ENCODE measurements around the gene PDCD1LG2. TPM values are rescaled to one million over a fixed set of nuclear protein-coding genes. Genes with fewer than 3 reads are reported as not detected.

The PDCD1LG2 gene
- total and polyA plus RNA-seq, 2 donors, result 3.4 to 8.2 TPM

- H3K4me3 ChIP-seq (ENCODE audit: low read length in 2 of 2), result no peak overlapping the region
- H3K27me3 ChIP-seq (ENCODE audit: control insufficient read depth in 2 of 2, insufficient read depth in 1 of 2, low read length in 1 of 2), result no peaks in the 10 kb centered on the region
- H3K27ac ChIP-seq (ENCODE audit: low read depth in 1 of 2, low read length in 1 of 2), result peak overlapping the region; percentile 3 to 72
- peaks cover 16 to 22% of the 10 kb centered on the region in 2 donors for H3K4me1 ChIP-seq (ENCODE audit: control insufficient read depth in 2 of 2, insufficient read depth in 2 of 2, low read length in 2 of 2)
- H3K9me3 ChIP-seq (ENCODE audit: control insufficient read depth in 2 of 2, insufficient read depth in 1 of 2, low read length in 1 of 2), result no peaks in the 10 kb centered on the region
- 7% methylated on average over 2 of the region's 2 CpGs for whole genome bisulfite sequencing
- peak in 4 of 9 donors; percentile 27 to 66 (median 30) for DNase-seq (ENCODE audit: low read depth in 6 of 9, low spot score in 9 of 9)
- no peaks in the 10 kb centered on the region for H3K36me3 ChIP-seq (ENCODE audit: control insufficient read depth in 2 of 2, insufficient read depth in 2 of 2, low read length in 1 of 2)
Measured at GRCh38 chr9:5568868-5569267, 58.5 kb downstream of the PDCD1LG2 start.

GRCh38 chr9:5569409-5569808 lies 59.1 kb downstream of the PDCD1LG2 start:
- Histone ChIP-seq H3K27me3 (ENCODE audit: control insufficient read depth in 2 of 2, insufficient read depth in 1 of 2, low read length in 1 of 2) (no peaks in the 10 kb centered on the region), H3K27ac (ENCODE audit: low read depth in 1 of 2, low read length in 1 of 2) (peak overlapping the region; percentile 20 to 72), H3K36me3 (ENCODE audit: control insufficient read depth in 2 of 2, insufficient read depth in 2 of 2, low read length in 1 of 2) (no peaks in the 10 kb centered on the region), H3K4me1 (ENCODE audit: control insufficient read depth in 2 of 2, insufficient read depth in 2 of 2, low read length in 2 of 2) (peaks cover 16 to 22% of the 10 kb centered on the region in 2 donors), H3K4me3 (ENCODE audit: low read length in 2 of 2) (no peak overlapping the region), H3K9me3 (ENCODE audit: control insufficient read depth in 2 of 2, insufficient read depth in 1 of 2, low read length in 1 of 2) (no peaks in the 10 kb centered on the region)
- DNase-seq (ENCODE audit: low read depth in 6 of 9, low spot score in 9 of 9), result no peak

GRCh38 chr9:5569891-5570290 lies 59.6 kb downstream of the PDCD1LG2 start:
- H3K4me3 ChIP-seq (ENCODE audit: low read length in 2 of 2), result no peak overlapping the region
- no peaks in the 10 kb centered on the region for H3K27me3 ChIP-seq (ENCODE audit: control insufficient read depth in 2 of 2, insufficient read depth in 1 of 2, low read length in 1 of 2)
- no peak overlapping the region for H3K27ac ChIP-seq (ENCODE audit: low read depth in 1 of 2, low read length in 1 of 2)
- no peak for DNase-seq (ENCODE audit: low read depth in 6 of 9, low spot score in 9 of 9)
- H3K4me1 ChIP-seq (ENCODE audit: control insufficient read depth in 2 of 2, insufficient read depth in 2 of 2, low read length in 2 of 2), result peaks cover 16 to 22% of the 10 kb centered on the region in 2 donors
- no peaks in the 10 kb centered on the region for H3K9me3 ChIP-seq (ENCODE audit: control insufficient read depth in 2 of 2, insufficient read depth in 1 of 2, low read length in 1 of 2)
- H3K36me3 ChIP-seq (ENCODE audit: control insufficient read depth in 2 of 2, insufficient read depth in 2 of 2, low read length in 1 of 2), result peaks cover 0 to 1% of the 10 kb centered on the region in 2 donors
- WGBS, result 93% methylated on average over 1 of the region's 1 CpG

GRCh38 chr9:5571629-5572232 lies 61.4 kb downstream of the PDCD1LG2 start:
- no peak overlapping the region for H3K4me3 ChIP-seq (ENCODE audit: low read length in 2 of 2)
- peaks cover 0 to 3% of the 10 kb centered on the region in 2 donors for H3K36me3 ChIP-seq (ENCODE audit: control insufficient read depth in 2 of 2, insufficient read depth in 2 of 2, low read length in 1 of 2)
- H3K4me1 ChIP-seq (ENCODE audit: control insufficient read depth in 2 of 2, insufficient read depth in 2 of 2, low read length in 2 of 2), result peaks cover 16 to 22% of the 10 kb centered on the region in 2 donors
- H3K27ac ChIP-seq (ENCODE audit: low read depth in 1 of 2, low read length in 1 of 2), result no peak overlapping the region
- no peaks in the 10 kb centered on the region for H3K27me3 ChIP-seq (ENCODE audit: control insufficient read depth in 2 of 2, insufficient read depth in 1 of 2, low read length in 1 of 2)
- no peak for DNase-seq (ENCODE audit: low read depth in 6 of 9, low spot score in 9 of 9)
- no peaks in the 10 kb centered on the region for H3K9me3 ChIP-seq (ENCODE audit: control insufficient read depth in 2 of 2, insufficient read depth in 1 of 2, low read length in 1 of 2)
- 99% methylated on average over 1 of the region's 1 CpG for WGBS

GRCh38 chr9:5574097-5574496 lies 63.8 kb downstream of the PDCD1LG2 start:
- DNase-seq (ENCODE audit: low read depth in 6 of 9, low spot score in 9 of 9), result no peak
- no peak overlapping the region for H3K27ac ChIP-seq (ENCODE audit: low read depth in 1 of 2, low read length in 1 of 2)
- 97% methylated on average over 6 of the region's 6 CpGs for WGBS

GRCh38 chr9:5575000-5575399 lies 64.7 kb downstream of the PDCD1LG2 start:
- Histone ChIP-seq H3K4me1 (ENCODE audit: control insufficient read depth in 2 of 2, insufficient read depth in 2 of 2, low read length in 2 of 2) (peaks cover under 1 to 2% of the 10 kb centered on the region in 2 donors), H3K27ac (ENCODE audit: low read depth in 1 of 2, low read length in 1 of 2) (no peak overlapping the region), H3K4me3 (ENCODE audit: low read length in 2 of 2) (no peak overlapping the region), H3K9me3 (ENCODE audit: control insufficient read depth in 2 of 2, insufficient read depth in 1 of 2, low read length in 1 of 2) (no peaks in the 10 kb centered on the region), H3K36me3 (ENCODE audit: control insufficient read depth in 2 of 2, insufficient read depth in 2 of 2, low read length in 1 of 2) (peaks cover 0 to 6% of the 10 kb centered on the region in 2 donors), H3K27me3 (ENCODE audit: control insufficient read depth in 2 of 2, insufficient read depth in 1 of 2, low read length in 1 of 2) (no peaks in the 10 kb centered on the region)
- DNase-seq (ENCODE audit: low read depth in 6 of 9, low spot score in 9 of 9), result no peak
- 92% methylated on average over 2 of the region's 2 CpGs for WGBS

More at GRCh38 chr9:5574097-5574496, 63.8 kb downstream of the PDCD1LG2 start:
- H3K4me3 ChIP-seq (ENCODE audit: low read length in 2 of 2), result no peak overlapping the region
- no peaks in the 10 kb centered on the region for H3K27me3 ChIP-seq (ENCODE audit: control insufficient read depth in 2 of 2, insufficient read depth in 1 of 2, low read length in 1 of 2)
- peaks cover 0 to 6% of the 10 kb centered on the region in 2 donors for H3K36me3 ChIP-seq (ENCODE audit: control insufficient read depth in 2 of 2, insufficient read depth in 2 of 2, low read length in 1 of 2)
- H3K9me3 ChIP-seq (ENCODE audit: control insufficient read depth in 2 of 2, insufficient read depth in 1 of 2, low read length in 1 of 2), result no peaks in the 10 kb centered on the region
- H3K4me1 ChIP-seq (ENCODE audit: control insufficient read depth in 2 of 2, insufficient read depth in 2 of 2, low read length in 2 of 2), result peaks cover 9 to 11% of the 10 kb centered on the region in 2 donors

- 72% methylated on average over 2 of the region's 2 CpGs for WGBS
- Histone ChIP-seq H3K4me3 (ENCODE audit: low read length in 2 of 2) (no peak overlapping the region), H3K36me3 (ENCODE audit: control insufficient read depth in 2 of 2, insufficient read depth in 2 of 2, low read length in 1 of 2) (peaks cover 0 to 6% of the 10 kb centered on the region in 2 donors), H3K4me1 (ENCODE audit: control insufficient read depth in 2 of 2, insufficient read depth in 2 of 2, low read length in 2 of 2) (no peaks in the 10 kb centered on the region), H3K27ac (ENCODE audit: low read depth in 1 of 2, low read length in 1 of 2) (peak overlapping the region in 1 of 2 donors; percentile 24), H3K27me3 (ENCODE audit: control insufficient read depth in 2 of 2, insufficient read depth in 1 of 2, low read length in 1 of 2) (no peaks in the 10 kb centered on the region), H3K9me3 (ENCODE audit: control insufficient read depth in 2 of 2, insufficient read depth in 1 of 2, low read length in 1 of 2) (no peaks in the 10 kb centered on the region)
- DNase-seq (ENCODE audit: low read depth in 6 of 9, low spot score in 9 of 9), result no peak
Measured at GRCh38 chr9:5577225-5577624, 66.9 kb downstream of the PDCD1LG2 start.

- no peak overlapping the region for H3K27ac ChIP-seq (ENCODE audit: low read depth in 1 of 2, low read length in 1 of 2)
- H3K4me1 ChIP-seq (ENCODE audit: control insufficient read depth in 2 of 2, insufficient read depth in 2 of 2, low read length in 2 of 2), result peaks cover 0 to 1% of the 10 kb centered on the region in 2 donors
- H3K27me3 ChIP-seq (ENCODE audit: control insufficient read depth in 2 of 2, insufficient read depth in 1 of 2, low read length in 1 of 2), result no peaks in the 10 kb centered on the region
- no peak for DNase-seq (ENCODE audit: low read depth in 6 of 9, low spot score in 9 of 9)
- peaks cover 0 to 6% of the 10 kb centered on the region in 2 donors for H3K36me3 ChIP-seq (ENCODE audit: control insufficient read depth in 2 of 2, insufficient read depth in 2 of 2, low read length in 1 of 2)
- no peak overlapping the region for H3K4me3 ChIP-seq (ENCODE audit: low read length in 2 of 2)
- no peaks in the 10 kb centered on the region for H3K9me3 ChIP-seq (ENCODE audit: control insufficient read depth in 2 of 2, insufficient read depth in 1 of 2, low read length in 1 of 2)
Measured at GRCh38 chr9:5578018-5578697, 67.8 kb downstream of the PDCD1LG2 start.

- DNase-seq (ENCODE audit: low read depth in 6 of 9, low spot score in 9 of 9), result no peak
- H3K4me1 ChIP-seq (ENCODE audit: control insufficient read depth in 2 of 2, insufficient read depth in 2 of 2, low read length in 2 of 2), result peaks cover 0 to 5% of the 10 kb centered on the region in 2 donors
- H3K27me3 ChIP-seq (ENCODE audit: control insufficient read depth in 2 of 2, insufficient read depth in 1 of 2, low read length in 1 of 2), result no peaks in the 10 kb centered on the region
- H3K9me3 ChIP-seq (ENCODE audit: control insufficient read depth in 2 of 2, insufficient read depth in 1 of 2, low read length in 1 of 2), result no peaks in the 10 kb centered on the region
- H3K36me3 ChIP-seq (ENCODE audit: control insufficient read depth in 2 of 2, insufficient read depth in 2 of 2, low read length in 1 of 2), result peaks cover 0 to 6% of the 10 kb centered on the region in 2 donors
- H3K27ac ChIP-seq (ENCODE audit: low read depth in 1 of 2, low read length in 1 of 2), result no peak overlapping the region
- H3K4me3 ChIP-seq (ENCODE audit: low read length in 2 of 2), result no peak overlapping the region
Measured at GRCh38 chr9:5578698-5579085, 68.4 kb downstream of the PDCD1LG2 start.
